ENCODE data around the gene IPMK. TPM values are rescaled to one million over a fixed set of nuclear protein-coding genes. Genes with fewer than 3 reads are reported as not detected.

Gene IPMK
- total and polyA plus RNA-seq, 9 of the 15 experiments (the other 6 are each of a cell fraction or from before 2014, with no cell fraction given): 0.98 to 4.4 (median 2.7) TPM

GRCh38 chr10:58267713-58268453 lies at the start of gene IPMK (continued):
- TF ChIP-seq HDAC1 (IDR thresholded peaks at IDR 0.05) (peak in 1 of 2 experiments; percentile 82; a peak in 2 of 4 replicates), HNRNPL (IDR thresholded peaks at IDR 0.05; ENCODE audit: low read depth, low read length) (peak; percentile 62), HNRNPLL (IDR thresholded peaks at IDR 0.05; ENCODE audit: low read depth, low read length, poor library complexity, severe bottlenecking) (no peak), TCF3 (CRISPR knock-in tag; IDR thresholded peaks at IDR 0.05) (peak; percentile 20; the same call in 1 of the 2 replicates), ZBTB9 (CRISPR knock-in tag; IDR thresholded peaks at IDR 0.05) (peak; percentile 23; the same call in 1 of the 2 replicates), ZFX (CRISPR knock-in tag; IDR thresholded peaks at IDR 0.05) (peak; percentile 82; the same call in 1 of the 2 replicates), SAP30 (IDR thresholded peaks at IDR 0.05; ENCODE audit: borderline replicate concordance, insufficient read depth, low read depth, low read length, poor library complexity, severe bottlenecking) (peak; percentile 86), ETV1 (tag; conservative IDR thresholded peaks at IDR 0.05; ENCODE audit: low read depth) (no peak), ATF1 (CRISPR knock-in tag; IDR thresholded peaks at IDR 0.05) (no peak), ATF1 (tag; IDR thresholded peaks at IDR 0.05) (peak; percentile 76), SNAPC5 (CRISPR knock-in tag; IDR thresholded peaks at IDR 0.05) (no peak), THRA (IDR thresholded peaks at IDR 0.05) (no peak), CHD2 (IDR thresholded peaks at IDR 0.05; ENCODE audit: low read depth, low read length) (0 out of 2 replicates have a peak, but pooled peaks have one; percentile 13), NCOA6 (IDR thresholded peaks at IDR 0.05) (peak; percentile 57; the same call in 1 of the 2 replicates), TAL1 (IDR thresholded peaks at IDR 0.05) (no peak), ZNF24 (IDR thresholded peaks at IDR 0.05) (peak; percentile 72; the same call in 1 of the 2 replicates), USF2 (CRISPR knock-in tag; IDR thresholded peaks at IDR 0.05) (no peak), RBM39 (optimal IDR thresholded peaks at IDR 0.05; ENCODE audit: low read depth, low read length) (peak; percentile 80), MAX (CRISPR knock-in tag; IDR thresholded peaks at IDR 0.05) (peak; percentile 72), FIP1L1 (IDR thresholded peaks at IDR 0.05; ENCODE audit: low read depth, low read length, poor library complexity, severe bottlenecking) (peak; percentile 48), ZNF740 (CRISPR knock-in tag; IDR thresholded peaks at IDR 0.05) (peak; percentile 53; the same call in 1 of the 2 replicates), ZNF740 (tag; IDR thresholded peaks at IDR 0.05) (no peak), ZBTB7A (IDR thresholded peaks at IDR 0.05; ENCODE audit: borderline replicate concordance, control insufficient read depth, low read depth, low read length) (peak; percentile 56; the same call in 1 of the 2 replicates), ATF7 (IDR thresholded peaks at IDR 0.05) (peak; percentile 30; the same call in 1 of the 2 replicates)
